Hepatocyte (in vitro differentiated cells): ENCODE data around the gene BRAP.

Source experiments
- EZH2phosphoT487 ChIP-seq: fragments of 200-600 bp; sonication (generic); IDR thresholded peaks from one replicate; pipeline ENCODE4 v1.6.1; 2018; ENCODE audit warnings: antibody characterized with exemption, mild to moderate bottlenecking, low read depth, moderate library complexity; ENCODE audit not compliant: unreplicated experiment, severe bottlenecking
- TF ChIP-seq, protein P1 (sequence below): fragments of 200-600 bp; sonication (generic); IDR thresholded peaks from 2 replicates; pipeline ENCODE4 v1.5.1; 2016; ENCODE audit warnings: antibody characterized with exemption, mild to moderate bottlenecking; ENCODE audit not compliant: poor library complexity

DNA sequence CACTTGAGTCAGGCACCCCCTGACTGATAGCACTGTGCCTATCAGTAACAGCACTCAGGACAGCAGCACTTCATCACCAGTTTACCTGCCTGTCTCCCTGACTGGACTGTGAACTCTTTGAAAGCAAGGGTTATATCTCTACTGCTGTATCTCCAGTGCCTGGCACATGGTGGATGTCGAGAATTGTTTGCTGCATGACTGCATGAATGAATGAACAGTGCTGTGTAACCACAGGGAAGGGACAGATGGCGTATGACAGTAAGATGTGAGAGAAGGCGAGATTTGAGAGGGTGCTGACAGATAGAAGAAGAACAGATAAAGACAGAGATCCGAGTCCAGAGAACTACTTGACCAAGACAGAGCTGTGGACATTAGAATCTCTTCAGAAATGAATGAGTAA lies 29.7 kb downstream of the BRAP start:
- TF ChIP-seq, protein P1, sequence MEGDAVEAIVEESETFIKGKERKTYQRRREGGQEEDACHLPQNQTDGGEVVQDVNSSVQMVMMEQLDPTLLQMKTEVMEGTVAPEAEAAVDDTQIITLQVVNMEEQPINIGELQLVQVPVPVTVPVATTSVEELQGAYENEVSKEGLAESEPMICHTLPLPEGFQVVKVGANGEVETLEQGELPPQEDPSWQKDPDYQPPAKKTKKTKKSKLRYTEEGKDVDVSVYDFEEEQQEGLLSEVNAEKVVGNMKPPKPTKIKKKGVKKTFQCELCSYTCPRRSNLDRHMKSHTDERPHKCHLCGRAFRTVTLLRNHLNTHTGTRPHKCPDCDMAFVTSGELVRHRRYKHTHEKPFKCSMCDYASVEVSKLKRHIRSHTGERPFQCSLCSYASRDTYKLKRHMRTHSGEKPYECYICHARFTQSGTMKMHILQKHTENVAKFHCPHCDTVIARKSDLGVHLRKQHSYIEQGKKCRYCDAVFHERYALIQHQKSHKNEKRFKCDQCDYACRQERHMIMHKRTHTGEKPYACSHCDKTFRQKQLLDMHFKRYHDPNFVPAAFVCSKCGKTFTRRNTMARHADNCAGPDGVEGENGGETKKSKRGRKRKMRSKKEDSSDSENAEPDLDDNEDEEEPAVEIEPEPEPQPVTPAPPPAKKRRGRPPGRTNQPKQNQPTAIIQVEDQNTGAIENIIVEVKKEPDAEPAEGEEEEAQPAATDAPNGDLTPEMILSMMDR: no peak
- TF ChIP-seq EZH2phosphoT487: no peak
